Fibroblast of peridontal ligament (primary cell): ENCODE data around the gene SMG6.

Source experiments
- DNase-seq: peaks from one replicate; pipeline ENCODE4 v3.0.0-alpha.2; 2010; ENCODE audit errors: extremely low read depth

The SMG6 gene

GRCh38 chr17:2049333-2050299, 254.0 kb downstream of the SMG6 start:
- peak; percentile 69 for DNase-seq

- DNase-seq: no peak
Measured at GRCh38 chr17:2048805-2049204, 254.8 kb downstream of the SMG6 start.

- no peak for DNase-seq
Measured at GRCh38 chr17:2047590-2047989, 256.0 kb downstream of the SMG6 start.

- DNase-seq: no peak
Measured at GRCh38 chr17:2044263-2044894, 259.2 kb downstream of the SMG6 start.

- peak; percentile 79 for DNase-seq
Measured at GRCh38 chr17:2043785-2044184, 259.8 kb downstream of the SMG6 start.

- DNase-seq: no peak
Measured at GRCh38 chr17:2042933-2043332, 260.7 kb downstream of the SMG6 start.

GRCh38 chr17:2042390-2042847, 261.2 kb downstream of the SMG6 start:
- no peak for DNase-seq

GRCh38 chr17:2041561-2042389, 261.8 kb downstream of the SMG6 start, which contains the start of gene OVCA2:
Gene OVCA2, plus strand, starts transcription at chr17:2042022. Its CDS starts 26 bp downstream, at chr17:2042048.
- peak; percentile 89 for DNase-seq

- no peak for DNase-seq
Measured at GRCh38 chr17:2040942-2041560, 262.5 kb downstream of the SMG6 start.

- DNase-seq: no peak
Measured at GRCh38 chr17:2040219-2040827, 263.3 kb downstream of the SMG6 start.

- no peak for DNase-seq
Measured at GRCh38 chr17:2037155-2037554, 266.4 kb downstream of the SMG6 start.

- no peak for DNase-seq
Measured at GRCh38 chr17:2035541-2036488, 267.8 kb downstream of the SMG6 start.

- peak; percentile 92 for DNase-seq
Measured at GRCh38 chr17:2034806-2035540, 268.6 kb downstream of the SMG6 start.

- peak; percentile 58 for DNase-seq
Measured at GRCh38 chr17:2034157-2034556, 269.4 kb downstream of the SMG6 start.

- no peak for DNase-seq
Measured at GRCh38 chr17:2033153-2033552, 270.4 kb downstream of the SMG6 start.

GRCh38 chr17:2030779-2031163, 272.8 kb downstream of the SMG6 start:
- DNase-seq: peak; percentile 91

GRCh38 chr17:2029911-2030778, 273.4 kb downstream of the SMG6 start, which contains the start of gene DPH1:
Gene DPH1, plus strand, starts transcription at chr17:2030153. Its CDS starts 17 bp downstream, at chr17:2030170.
- DNase-seq: peak; percentile 81

GRCh38 chr17:2028737-2029136, 274.8 kb downstream of the SMG6 start:
- DNase-seq: no peak
